Bronchial epithelial cell (primary cell): Measurements from ENCODE around the gene PLPP2. TPM values are rescaled to one million over a fixed set of nuclear protein-coding genes. Genes with fewer than 3 reads are reported as not detected.

Experiments used
- DNase-seq: peaks from one replicate; pipeline ENCODE4 v3.0.0-alpha.2; 2010; ENCODE audit warnings: low read depth
- FAIRE-seq: peaks from 2 replicates; lab custom pipeline; 2011; peaks lifted over from hg19 to GRCh38; lab: Jason Lieb, UNC
- H3K27me3 ChIP-seq: 2 replicates; pipeline ENCODE4 v1.5.1; 2011; ENCODE audit warnings: low read length; ENCODE audit not compliant: control insufficient read depth, insufficient read depth
- H3K36me3 ChIP-seq: 2 replicates; pipeline ENCODE4 v1.5.1; 2011; ENCODE audit warnings: low read length; ENCODE audit not compliant: control insufficient read depth, insufficient read depth
- H3K4me3 ChIP-seq: 2 replicates; pipeline ENCODE4 v1.5.1; 2011; ENCODE audit warnings: mild to moderate bottlenecking, low read depth, low read length, control low read depth
- CTCF ChIP-seq: IDR thresholded peaks from 2 replicates; pipeline ENCODE4 v1.5.1; 2011; ENCODE audit warnings: mild to moderate bottlenecking, moderate library complexity, low read length, control low read depth, inconsistent platforms; ENCODE audit not compliant: insufficient read depth, severe bottlenecking
- total RNA-seq: library from RNA; depleted of rRNA; stranded (reverse); fragments of >200 nt; gene quantifications from 2 replicates; pipeline ENCODE4 v1.2.1, GENCODE V29; 2014

The PLPP2 gene
- total RNA-seq, 1 donor from 2014 or later, result 39.8 TPM

- Histone ChIP-seq H3K27me3 (peaks cover 3% of the 10 kb centered on the region), H3K36me3 (no peaks in the 10 kb centered on the region), H3K4me3 (no peak overlapping the region)
- FAIRE-seq (peak; percentile 62), DNase-seq (no peak)
- TF ChIP-seq CTCF, result no peak
Observed at GRCh38 chr19:293436-294110, 2.4 kb upstream of the PLPP2 start.

DNA sequence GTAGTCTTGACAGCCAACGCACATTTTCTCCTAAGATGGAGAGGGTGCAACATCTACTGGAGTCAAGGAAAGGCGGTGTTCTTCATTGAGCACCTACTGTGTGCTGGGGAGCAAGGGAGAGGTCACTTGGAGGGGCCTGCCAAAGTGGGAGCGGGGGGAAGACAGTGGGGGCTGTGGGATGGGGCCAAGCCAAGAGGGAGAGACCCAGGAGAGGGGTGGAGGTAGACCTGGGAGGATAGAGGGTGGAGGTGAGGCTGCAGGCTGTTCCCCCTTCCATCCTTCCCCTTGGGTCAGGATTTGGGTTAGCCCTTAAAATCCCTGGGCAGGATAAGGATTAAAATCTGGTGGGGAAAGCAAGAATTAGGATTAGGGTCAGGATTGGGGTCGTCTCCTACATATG, 1.7 kb upstream of the PLPP2 start:
- FAIRE-seq, result no peak
- Histone ChIP-seq H3K4me3 (no peak overlapping the region), H3K36me3 (no peaks in the 10 kb centered on the region), H3K27me3 (peaks cover 3% of the 10 kb centered on the region)
- TF ChIP-seq CTCF, result no peak
- DNase-seq, result no peak

DNA sequence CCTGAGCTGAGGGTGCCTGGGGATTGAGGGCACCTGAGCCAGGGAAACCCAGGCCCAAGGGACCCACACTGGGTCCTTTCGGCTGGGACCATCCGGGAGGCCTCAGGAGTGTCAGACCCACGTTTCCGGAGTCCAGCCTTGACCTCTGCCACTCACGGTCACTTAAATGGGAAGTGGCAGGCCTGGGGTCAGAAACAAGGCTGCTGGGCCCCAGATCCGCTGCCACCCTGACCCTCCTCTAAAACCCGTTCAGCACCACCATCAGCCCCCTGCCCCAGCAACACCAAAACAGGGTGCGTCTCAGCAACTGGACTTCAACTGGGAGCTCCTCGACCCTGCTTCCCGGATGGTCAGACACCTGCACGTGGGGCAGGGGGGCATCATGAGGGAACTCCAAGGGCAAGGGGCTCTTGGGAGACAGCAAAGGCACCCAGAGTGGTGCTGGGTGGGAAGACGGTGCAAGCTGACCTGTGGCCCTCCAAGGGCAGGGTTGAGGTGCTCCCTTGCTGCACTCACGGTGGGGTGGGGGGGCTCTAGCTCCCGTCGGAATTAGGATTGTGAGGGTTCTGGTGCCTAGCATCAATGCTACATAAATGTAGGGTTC, 1.2 kb upstream of the PLPP2 start:
- FAIRE-seq (peak; percentile 40), DNase-seq (no peak)
- Histone ChIP-seq H3K36me3 (peaks cover 2% of the 10 kb centered on the region), H3K4me3 (no peak overlapping the region), H3K27me3 (peaks cover 3% of the 10 kb centered on the region)
- no peak for TF ChIP-seq CTCF

GRCh38 chr19:291561-292280, 518 bp upstream of the PLPP2 start:
- H3K4me3 ChIP-seq, result peak overlapping the region; percentile 16

DNA sequence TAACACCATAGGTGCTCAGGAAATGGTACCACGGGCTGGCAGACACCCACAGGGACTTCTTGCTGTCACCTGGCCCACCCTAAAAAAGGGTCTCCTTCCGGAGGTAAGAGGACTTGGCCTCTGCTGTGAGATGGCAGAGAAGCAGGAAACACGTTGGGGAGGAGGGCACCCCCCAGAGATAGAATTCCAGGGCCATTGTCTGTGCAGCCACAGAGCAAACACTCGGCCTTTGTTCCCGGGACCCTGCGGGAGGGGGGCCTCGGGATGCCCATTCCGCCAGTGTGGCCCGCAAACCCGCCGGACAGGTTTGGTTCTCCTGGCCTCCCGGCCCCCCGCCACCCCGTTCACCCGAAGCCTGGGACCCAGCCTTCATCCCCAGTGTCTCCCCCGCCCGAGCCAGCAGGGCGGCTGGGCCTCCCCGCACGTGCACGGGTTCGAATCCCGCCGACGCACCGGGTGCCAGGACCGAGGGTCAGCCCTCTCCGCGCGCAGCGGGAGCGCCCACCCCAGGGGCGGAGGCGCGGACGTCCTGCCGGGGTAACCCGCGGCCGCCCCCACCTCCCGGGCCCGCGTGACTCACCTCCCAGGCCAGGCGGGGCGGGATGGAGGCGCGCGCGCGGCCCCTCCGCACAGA, 714 bp downstream of the PLPP2 start:
- no peak for DNase-seq
- Histone ChIP-seq H3K4me3 (peak overlapping the region; percentile 66), H3K27me3 (peaks cover 3% of the 10 kb centered on the region), H3K36me3 (peaks cover 2% of the 10 kb centered on the region)
- FAIRE-seq, result no peak
- TF ChIP-seq CTCF, result no peak

More at GRCh38 chr19:291561-292280, 518 bp upstream of the PLPP2 start:
- TF ChIP-seq CTCF, result no peak
- peaks cover 3% of the 10 kb centered on the region for H3K27me3 ChIP-seq
- peaks cover 2% of the 10 kb centered on the region for H3K36me3 ChIP-seq
- FAIRE-seq, result no peak
- no peak for DNase-seq
